Left ventricle myocardium inferior (tissue), 1 donor: ENCODE measurements around the gene ELFN2. TPM values are rescaled to one million over a fixed set of nuclear protein-coding genes. Genes with fewer than 3 reads are reported as not detected.

Source experiments
- DNase-seq: peaks from one replicate; pipeline ENCODE4 v3.0.0-alpha.2; 2020
- H3K27ac ChIP-seq: fragments of 200-600 bp; replicated peaks from 2 replicates; pipeline ENCODE4 v1.8.0; 2021
- H3K27me3 ChIP-seq: fragments of 200-600 bp; 2 replicates; pipeline ENCODE4 v1.8.0; 2021; ENCODE audit warnings: low read depth
- H3K36me3 ChIP-seq: fragments of 200-600 bp; 2 replicates; pipeline ENCODE4 v1.8.0; 2021
- H3K4me1 ChIP-seq: fragments of 200-600 bp; 2 replicates; pipeline ENCODE4 v1.8.0; 2021
- H3K4me3 ChIP-seq: fragments of 200-600 bp; 2 replicates; pipeline ENCODE4 v1.8.0; 2021; ENCODE audit warnings: mild to moderate bottlenecking, moderate library complexity
- H3K9me3 ChIP-seq: fragments of 200-600 bp; replicated peaks from 2 replicates; pipeline ENCODE4 v1.8.0; 2021
- intact Hi-C: fragments of 100-400 bp; cut with micrococcal nuclease; formaldehyde crosslinking; loops from one replicate; pipeline ENCODE4 v1.11.0; 2022
- total RNA-seq: library from RNA; stranded (reverse); fragmentation: NEBNext Ultra II Directional; extraction: Animal tissue kit (Norgen Biotek cat#: 25700); gene quantifications from one replicate; pipeline ENCODE4 v1.2.1, GENCODE V29; 2021
- TF ChIP-seq, protein P1 (sequence below): fragments of 200-600 bp; IDR thresholded peaks from 2 replicates; pipeline ENCODE4 v1.8.0; 2021; ENCODE audit warnings: antibody characterized with exemption, mild to moderate bottlenecking, borderline replicate concordance
- donor health status: DM: no; HTN: yes; CAD: no; lungs with severe emphysema.

ELFN2 gene
- total RNA-seq, 1 donor from 2014 or later = not detected

DNA sequence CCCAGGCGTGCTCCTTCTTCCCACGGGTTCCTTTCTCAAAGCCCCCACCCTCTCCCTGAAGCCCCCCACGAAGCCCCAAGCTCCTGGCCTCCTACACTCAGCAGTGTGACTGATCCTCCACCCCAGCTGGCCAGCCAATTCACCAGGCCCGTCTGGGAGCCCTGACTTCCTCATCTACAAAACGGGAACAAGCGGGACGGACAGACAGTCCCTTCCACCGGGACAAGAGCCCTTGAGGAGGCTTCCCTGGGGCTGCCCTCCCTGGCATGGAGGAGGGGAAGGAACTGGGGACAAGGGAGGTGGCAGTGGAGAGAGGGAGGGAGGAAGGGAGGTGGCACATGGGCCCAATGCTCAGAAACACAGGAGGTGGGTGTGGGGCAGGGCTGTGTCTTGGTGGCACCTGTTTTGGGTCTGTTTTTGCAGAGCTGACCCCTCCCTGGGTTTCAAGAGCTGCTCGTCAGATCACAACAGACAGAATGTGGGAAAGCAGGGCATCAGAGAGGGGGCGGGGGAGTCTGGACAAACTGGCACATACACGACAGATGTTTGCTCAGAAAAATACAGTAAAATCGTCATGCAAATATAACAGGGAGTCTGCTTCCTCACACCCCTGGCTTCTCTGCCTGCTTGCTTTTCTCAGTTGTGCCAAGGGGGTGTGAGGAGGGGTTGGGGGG is 56.8 kb downstream of the ELFN2 start:
- no peak overlapping the region for H3K27ac ChIP-seq
- TF ChIP-seq, protein P1, sequence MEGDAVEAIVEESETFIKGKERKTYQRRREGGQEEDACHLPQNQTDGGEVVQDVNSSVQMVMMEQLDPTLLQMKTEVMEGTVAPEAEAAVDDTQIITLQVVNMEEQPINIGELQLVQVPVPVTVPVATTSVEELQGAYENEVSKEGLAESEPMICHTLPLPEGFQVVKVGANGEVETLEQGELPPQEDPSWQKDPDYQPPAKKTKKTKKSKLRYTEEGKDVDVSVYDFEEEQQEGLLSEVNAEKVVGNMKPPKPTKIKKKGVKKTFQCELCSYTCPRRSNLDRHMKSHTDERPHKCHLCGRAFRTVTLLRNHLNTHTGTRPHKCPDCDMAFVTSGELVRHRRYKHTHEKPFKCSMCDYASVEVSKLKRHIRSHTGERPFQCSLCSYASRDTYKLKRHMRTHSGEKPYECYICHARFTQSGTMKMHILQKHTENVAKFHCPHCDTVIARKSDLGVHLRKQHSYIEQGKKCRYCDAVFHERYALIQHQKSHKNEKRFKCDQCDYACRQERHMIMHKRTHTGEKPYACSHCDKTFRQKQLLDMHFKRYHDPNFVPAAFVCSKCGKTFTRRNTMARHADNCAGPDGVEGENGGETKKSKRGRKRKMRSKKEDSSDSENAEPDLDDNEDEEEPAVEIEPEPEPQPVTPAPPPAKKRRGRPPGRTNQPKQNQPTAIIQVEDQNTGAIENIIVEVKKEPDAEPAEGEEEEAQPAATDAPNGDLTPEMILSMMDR = no peak
- H3K4me1 ChIP-seq = no peaks in the 10 kb centered on the region
- H3K9me3 ChIP-seq = no peaks in the 10 kb centered on the region
- DNase-seq = peak; percentile 44
- H3K27me3 ChIP-seq = peaks cover 47% of the 10 kb centered on the region
- H3K4me3 ChIP-seq = no peak overlapping the region
- intact Hi-C loops = no loop called here
- no peaks in the 10 kb centered on the region for H3K36me3 ChIP-seq

DNA sequence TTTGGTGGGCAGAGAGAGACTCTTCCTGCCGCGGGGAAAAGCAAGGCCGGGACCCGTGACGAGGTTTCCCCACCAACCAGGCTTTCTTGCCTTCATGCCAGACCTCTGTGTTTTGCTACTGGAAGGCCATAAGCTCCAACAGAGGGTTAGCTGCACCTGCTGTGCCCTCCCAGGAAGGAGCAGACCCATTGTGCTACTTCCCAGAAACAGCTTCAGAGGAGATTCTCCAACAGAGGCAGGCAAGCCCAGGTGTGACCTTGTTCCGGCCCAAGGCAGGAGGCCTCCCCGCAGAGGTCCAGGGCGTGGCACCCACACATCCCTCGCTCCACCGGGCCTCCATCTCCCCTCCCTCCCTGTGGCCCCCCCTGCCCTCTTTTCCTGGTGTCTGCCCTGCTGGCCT is 57.8 kb downstream of the ELFN2 start:
- no peak for DNase-seq
- no peak overlapping the region for H3K4me3 ChIP-seq
- intact Hi-C loops = no loop called here
- H3K36me3 ChIP-seq = no peaks in the 10 kb centered on the region
- no peak overlapping the region for H3K27ac ChIP-seq
- no peaks in the 10 kb centered on the region for H3K4me1 ChIP-seq
- TF ChIP-seq, protein P1 = no peak
- H3K27me3 ChIP-seq = peaks cover 40% of the 10 kb centered on the region
- H3K9me3 ChIP-seq = no peaks in the 10 kb centered on the region

- DNase-seq = no peak
- TF ChIP-seq, protein P1 = no peak
- intact Hi-C loops = no loop called here
Observed at GRCh38 chr22:37368058-37368457, 59.2 kb downstream of the ELFN2 start.

GRCh38 chr22:37366601-37367000 is 60.7 kb downstream of the ELFN2 start:
- Histone ChIP-seq H3K27me3 (peaks cover 31% of the 10 kb centered on the region), H3K4me1 (no peaks in the 10 kb centered on the region), H3K4me3 (no peak overlapping the region), H3K27ac (no peak overlapping the region), H3K36me3 (no peaks in the 10 kb centered on the region), H3K9me3 (no peaks in the 10 kb centered on the region)
- TF ChIP-seq, protein P1 = no peak
- intact Hi-C loops = no loop called here
- no peak for DNase-seq

More at GRCh38 chr22:37368058-37368457, 59.2 kb downstream of the ELFN2 start:
- Histone ChIP-seq H3K27me3 (peaks cover 33% of the 10 kb centered on the region), H3K4me1 (no peaks in the 10 kb centered on the region), H3K36me3 (no peaks in the 10 kb centered on the region), H3K4me3 (no peak overlapping the region), H3K9me3 (no peaks in the 10 kb centered on the region), H3K27ac (no peak overlapping the region)

GRCh38 chr22:37365950-37366349 is 61.3 kb downstream of the ELFN2 start:
- TF ChIP-seq, protein P1 = no peak
- H3K27ac ChIP-seq = no peak overlapping the region
- H3K27me3 ChIP-seq = peaks cover 25% of the 10 kb centered on the region
- H3K9me3 ChIP-seq = no peaks in the 10 kb centered on the region
- no peaks in the 10 kb centered on the region for H3K4me1 ChIP-seq
- H3K36me3 ChIP-seq = no peaks in the 10 kb centered on the region
- no peak for DNase-seq
- H3K4me3 ChIP-seq = no peak overlapping the region
- intact Hi-C loops = no loop called here
